T-helper 2 cell treated with Interferon-gamma antibody and Interleukin-4, amounts not matched to agents 100 ng/mL and 5 ng/mL, for 36 hours (primary cell): ENCODE data around the gene DNAJC2. TPM values are rescaled to one million over a fixed set of nuclear protein-coding genes. Genes with fewer than 3 reads are reported as not detected.
"Not testable (repeated sequence)": the region's sequence is repeated elsewhere in the genome, so short reads cannot be mapped to it uniquely, and the experiment has no call there.

Source experiments
- intact Hi-C: fragments of 100-400 bp; cut with micrococcal nuclease; formaldehyde crosslinking; loops from one replicate; pipeline ENCODE4 v1.15.1; 2023
- total RNA-seq: library from RNA; stranded (reverse); gene quantifications from 2 replicates; pipeline ENCODE4 v1.2.3, GENCODE V29; 2022

DNAJC2 gene
- total RNA-seq, 1 donor from 2014 or later = 35.4 TPM

DNA sequence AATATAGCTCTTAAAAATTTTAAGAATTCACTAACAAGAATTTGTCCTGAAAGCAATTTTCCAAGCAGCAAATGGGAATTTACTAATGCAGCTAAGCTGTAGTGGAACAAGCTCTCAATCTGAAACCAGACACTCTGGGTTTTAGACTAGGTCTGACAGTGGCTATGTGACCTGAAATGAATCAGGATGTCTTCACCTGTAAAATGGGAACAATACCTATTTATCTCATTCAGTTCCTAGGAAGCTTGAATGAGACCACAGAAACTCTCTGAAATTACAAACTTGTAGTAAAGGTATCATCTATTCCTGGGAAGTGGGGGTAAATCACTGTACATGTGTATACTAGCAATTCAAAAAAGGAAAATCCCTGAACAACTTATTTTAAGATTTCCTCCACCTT is 1.2 kb downstream of the DNAJC2 start:
- intact Hi-C loops = no loop called here

GRCh38 chr7:103341466-103341865 is 3.1 kb downstream of the DNAJC2 start:
- intact Hi-C loops = no loop called here

DNA sequence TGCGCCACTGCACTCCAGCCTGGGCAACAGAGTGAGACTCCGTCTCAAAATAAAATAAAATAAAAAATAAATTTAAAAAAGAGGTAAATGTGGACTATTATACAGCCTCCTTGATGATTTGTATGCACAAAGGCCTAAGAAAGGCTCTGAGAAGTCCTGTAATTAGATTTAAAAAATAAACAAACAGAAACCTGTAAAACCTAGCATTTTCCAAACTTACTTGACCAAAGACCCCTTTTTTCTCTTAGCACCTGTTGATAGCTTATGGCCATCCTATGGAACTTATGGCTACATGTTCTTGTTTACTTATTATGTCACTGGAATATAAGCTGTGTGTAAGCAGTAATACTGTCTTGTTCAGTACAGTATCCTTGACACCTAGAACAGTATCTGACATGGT is 5.7 kb downstream of the DNAJC2 start:
- intact Hi-C loops = no loop called here

DNA sequence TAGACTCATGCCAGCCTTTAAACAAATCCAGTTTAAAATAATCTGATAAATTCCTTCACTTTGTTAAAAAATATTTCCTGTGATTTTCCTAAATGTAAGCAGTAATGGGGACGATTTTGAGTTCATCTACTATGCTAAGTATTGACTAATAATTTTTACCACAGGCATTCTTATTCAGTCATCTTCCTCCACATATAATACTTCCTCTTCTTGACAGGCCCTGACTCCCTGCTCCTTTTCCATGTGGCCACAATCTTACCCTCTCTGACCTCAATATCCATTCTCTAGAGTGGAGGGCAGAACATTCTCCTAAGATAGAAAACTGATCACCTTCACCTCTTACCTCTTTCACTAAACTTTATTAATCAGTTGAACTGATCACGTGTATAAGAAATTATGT is 7.8 kb downstream of the DNAJC2 start:
- intact Hi-C loops = no loop called here

DNA sequence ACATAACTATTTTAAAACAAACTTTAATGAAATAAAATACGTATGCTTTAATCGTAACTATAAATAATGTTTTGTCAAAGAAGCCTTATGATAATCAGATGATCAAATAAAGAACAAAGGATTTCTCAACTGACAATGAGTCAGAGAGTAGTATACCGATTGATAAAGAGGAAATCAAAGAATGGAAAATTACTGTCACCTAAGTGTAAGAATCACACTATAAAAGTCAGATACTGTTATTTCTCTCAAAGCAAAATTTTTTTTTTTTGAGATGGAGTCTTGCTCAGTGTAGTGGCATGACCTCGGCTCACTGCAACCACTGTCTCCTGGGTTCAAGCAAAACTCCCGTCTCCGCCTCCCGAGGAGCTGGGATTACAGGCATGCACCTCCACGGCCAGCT is 18.8 kb downstream of the DNAJC2 start:
- intact Hi-C loops = no loop called here

DNA sequence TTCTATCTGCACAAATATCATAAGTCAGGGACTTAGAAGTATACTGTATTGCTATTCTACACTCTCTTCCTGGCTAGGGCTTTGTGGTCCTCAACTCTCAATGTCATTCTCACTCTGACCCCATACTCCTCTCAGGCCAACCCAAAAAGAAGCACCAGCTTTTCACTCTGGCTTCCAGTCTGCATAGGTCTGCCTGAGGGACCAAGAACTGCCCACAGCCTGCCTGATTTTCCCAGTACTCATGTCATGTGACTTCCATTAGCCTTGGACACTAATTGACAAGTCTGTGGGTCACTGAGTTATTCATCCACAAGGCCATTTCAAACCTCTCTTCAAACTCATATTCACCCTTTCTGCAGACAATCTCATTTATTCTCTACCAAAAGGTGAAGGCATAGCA is 27.6 kb downstream of the DNAJC2 start:
- intact Hi-C loops = no loop called here

GRCh38 chr7:103316380-103316941 is 28.1 kb downstream of the DNAJC2 start:
- intact Hi-C loops = no loop called here

GRCh38 chr7:103314852-103315251 is 29.7 kb downstream of the DNAJC2 start:
- intact Hi-C loops = no loop called here

DNA sequence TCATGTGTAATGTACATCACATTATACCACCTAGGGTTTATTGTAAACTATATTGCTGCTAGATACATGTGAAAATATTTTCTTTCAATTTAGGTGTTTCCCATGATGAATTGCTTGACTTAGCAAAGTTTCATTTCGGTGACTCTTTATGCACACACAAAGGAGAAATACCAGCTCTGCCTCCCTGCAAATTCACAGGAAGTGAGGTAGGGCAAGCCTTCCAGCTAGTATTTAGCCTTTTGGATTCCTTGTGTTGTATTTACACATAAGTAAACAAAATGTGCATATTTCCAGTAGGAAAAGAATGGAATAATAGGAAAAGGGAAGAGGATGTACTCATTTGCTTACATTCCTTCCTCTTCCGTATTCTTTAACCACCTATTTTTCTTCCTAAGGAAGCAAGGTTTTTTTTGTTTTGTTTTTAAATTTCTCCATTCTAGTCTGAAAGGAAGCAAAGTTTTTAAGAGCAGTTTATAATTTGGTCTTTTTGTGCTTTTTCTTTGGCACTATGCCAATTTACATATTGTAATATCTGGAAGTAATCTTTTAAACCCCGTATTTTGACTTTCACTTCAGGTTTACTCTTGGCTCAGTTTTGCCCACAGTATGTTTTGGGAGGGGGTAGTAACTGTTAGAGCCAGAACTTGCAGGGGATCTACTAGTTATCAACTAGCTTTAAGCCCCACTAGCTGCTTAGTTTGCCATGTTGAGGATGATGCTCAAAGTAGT is 36.9 kb downstream of the DNAJC2 start:
- intact Hi-C loops = no loop called here

DNA sequence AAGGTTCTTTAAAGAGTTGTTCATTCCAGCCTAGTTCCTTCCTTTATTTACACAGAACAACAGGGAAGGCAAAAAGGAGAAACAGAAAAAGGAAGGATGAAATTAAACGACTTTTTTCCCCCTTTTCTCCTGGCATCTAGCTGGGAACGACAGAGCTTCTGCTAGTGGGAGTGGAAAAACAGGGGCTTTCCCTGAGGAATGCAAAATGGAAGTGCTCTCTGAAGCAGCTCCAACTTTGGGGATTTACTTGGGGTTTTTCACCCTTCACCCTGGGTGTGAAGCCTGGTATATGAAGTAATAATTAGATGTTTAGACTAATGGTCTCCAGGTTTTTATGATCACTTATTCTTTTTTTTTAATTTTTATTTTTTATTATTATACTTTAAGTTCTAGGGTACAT is 43.1 kb downstream of the DNAJC2 start:
- intact Hi-C loops = no loop called here

- intact Hi-C loops = loop anchor here (5.0 to 10.0 kb wide), 3 partner anchors 152 to 858 kb away; partner anchors contain the start of genes ARMC10, FBXL13 and NAPEPLD
These were observed 44.9 kb downstream of the DNAJC2 start for GRCh38 chr7:103299660-103300059.

DNA sequence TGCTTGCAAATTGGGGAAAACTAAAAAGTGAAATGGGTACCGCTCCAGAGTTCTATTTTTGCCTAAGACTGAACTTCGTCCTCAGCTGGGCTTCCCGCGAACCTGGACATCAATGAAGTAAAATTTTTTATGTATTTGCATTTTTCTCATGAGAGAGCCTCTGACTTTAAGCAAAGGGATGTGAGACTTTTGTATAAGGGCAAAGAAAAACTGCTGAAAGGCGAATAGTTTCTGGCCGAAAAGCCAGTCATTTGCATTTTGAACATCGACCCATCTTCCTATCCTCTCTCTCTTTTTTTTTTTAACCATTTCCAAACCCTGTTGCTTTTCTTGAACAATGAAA is 46.8 kb downstream of the DNAJC2 start:
- intact Hi-C loops = loop anchor here (1.0 to 10.0 kb wide), 6 partner anchors 18 to 859 kb away; partner anchors contain the start of genes ARMC10, DNAJC2, FBXL13 and NAPEPLD

DNA sequence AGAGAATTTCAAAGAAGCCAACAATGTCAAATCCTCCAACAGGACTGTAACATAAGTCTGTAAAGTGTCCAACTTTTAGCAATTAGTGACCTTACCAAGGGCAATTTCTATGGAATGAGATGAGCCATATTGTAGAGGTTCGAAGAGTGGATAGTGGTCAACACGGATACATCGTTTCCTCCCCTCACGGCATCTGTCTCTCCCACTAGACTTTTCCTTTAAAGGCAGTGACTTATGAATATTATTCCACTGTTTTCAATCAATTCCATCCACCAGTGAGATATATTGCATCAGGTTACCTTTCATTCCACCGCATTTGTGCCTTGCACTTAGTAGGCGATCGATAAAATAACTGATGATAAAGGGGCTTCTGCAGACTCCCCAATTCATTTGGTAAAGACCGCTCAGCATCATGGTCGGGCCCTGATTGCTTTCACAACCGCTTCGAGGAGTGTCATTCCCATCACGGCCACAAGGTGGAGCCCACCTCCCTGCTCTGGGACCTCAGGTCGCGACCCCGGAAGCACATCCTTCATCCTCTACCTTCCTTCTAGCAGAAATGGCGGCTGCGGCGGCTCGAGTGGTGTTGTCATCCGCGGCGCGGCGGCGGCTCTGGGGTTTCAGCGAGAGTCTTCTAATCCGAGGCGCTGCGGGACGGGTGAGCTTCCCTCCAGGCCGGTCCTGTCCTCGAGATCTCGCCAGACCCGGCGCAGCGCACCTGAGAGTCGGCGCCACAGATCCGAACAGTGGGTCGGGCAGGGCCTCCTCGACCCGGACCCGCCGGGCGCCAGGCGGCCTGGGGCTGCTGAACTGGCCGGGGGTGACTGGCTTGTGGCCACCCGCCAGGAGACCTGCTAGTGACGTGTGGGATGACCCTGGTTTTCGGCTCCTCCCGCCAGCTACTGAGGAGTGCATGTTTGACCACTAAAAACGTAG is 47.4 kb downstream of the DNAJC2 start, which contains the start of gene PMPCB:
Gene PMPCB (plus strand): TSS at position 535 of the 936 bp plus-strand sequence. CDS start 25 bp downstream, at position 560.
- intact Hi-C loops = loop anchor here (1.0 to 10.0 kb wide), 6 partner anchors 17 to 860 kb away; partner anchors contain the start of genes ARMC10, DNAJC2, FBXL13 and NAPEPLD

DNA sequence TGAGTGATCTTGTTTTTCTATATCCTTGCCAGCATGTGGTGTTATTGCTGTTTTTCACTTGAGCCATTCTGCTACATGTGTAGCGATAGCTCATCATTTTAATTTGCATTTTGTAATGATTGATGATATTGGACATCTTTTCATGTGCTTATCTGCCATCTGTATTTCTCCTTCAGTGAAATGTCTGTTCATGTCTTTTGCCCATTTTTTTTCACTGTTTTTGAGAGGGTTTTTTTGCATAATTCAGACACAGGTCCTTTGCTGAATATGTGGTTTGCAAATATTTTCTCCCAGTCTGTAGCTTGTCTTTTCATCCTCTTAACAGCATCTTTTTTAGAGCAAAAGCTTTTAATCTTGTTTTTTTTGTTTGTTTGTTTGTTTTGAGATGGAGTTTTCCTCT is 51.0 kb downstream of the DNAJC2 start:
- intact Hi-C loops = loop anchor here (10.0 kb wide), 1 partner anchor 219 kb away; the partner anchor contains the start of genes ARMC10 and FBXL13

GRCh38 chr7:103292122-103292521 is 52.4 kb downstream of the DNAJC2 start:
- intact Hi-C loops = loop anchor here (10.0 kb wide), 1 partner anchor 217 kb away; the partner anchor contains the start of genes ARMC10 and FBXL13

DNA sequence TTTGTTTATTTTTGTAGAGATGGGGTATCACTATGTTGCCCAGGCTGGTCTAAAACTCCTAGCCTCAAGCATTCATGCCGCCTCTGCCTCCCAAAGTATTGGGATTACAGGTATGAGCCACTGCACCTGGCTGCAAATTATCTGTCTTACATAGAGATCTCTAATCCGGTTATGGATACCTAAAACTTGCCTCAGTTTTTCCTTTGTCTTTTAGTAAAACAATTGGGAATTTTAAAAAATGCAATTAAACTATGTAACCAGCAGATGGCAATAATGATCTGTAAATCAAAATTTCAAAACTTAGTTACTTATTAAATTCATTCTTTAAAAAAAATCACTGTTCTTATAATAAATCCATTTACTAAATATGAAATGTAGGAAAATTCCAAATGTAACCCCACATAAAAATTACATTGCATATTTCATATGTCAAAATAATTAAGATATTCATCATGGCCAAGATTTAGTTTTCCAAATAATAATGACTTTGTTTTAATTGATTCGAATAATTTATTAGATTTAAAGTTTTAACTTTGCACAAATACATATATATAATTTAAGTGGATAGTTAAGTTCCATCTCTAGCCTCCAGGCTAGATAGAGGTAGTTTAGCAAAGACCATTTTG is 61.7 kb downstream of the DNAJC2 start:
- intact Hi-C loops = loop anchor here (5.0 kb wide), 1 partner anchor 136 kb away; the partner anchor contains the start of gene NAPEPLD

- intact Hi-C loops = loop anchor here (1.0 to 5.0 kb wide), 2 partner anchors 17 to 133 kb away; partner anchors contain the start of genes NAPEPLD and PMPCB
These were observed 63.8 kb downstream of the DNAJC2 start for GRCh38 chr7:103280803-103281155.

GRCh38 chr7:103279963-103280802 is 64.4 kb downstream of the DNAJC2 start:
- intact Hi-C loops = loop anchor here (1.0 to 5.0 kb wide), 2 partner anchors 17 to 133 kb away; partner anchors contain the start of genes NAPEPLD and PMPCB

GRCh38 chr7:103279636-103279962 is 65.0 kb downstream of the DNAJC2 start:
- intact Hi-C loops = not testable (repeated sequence)

DNA sequence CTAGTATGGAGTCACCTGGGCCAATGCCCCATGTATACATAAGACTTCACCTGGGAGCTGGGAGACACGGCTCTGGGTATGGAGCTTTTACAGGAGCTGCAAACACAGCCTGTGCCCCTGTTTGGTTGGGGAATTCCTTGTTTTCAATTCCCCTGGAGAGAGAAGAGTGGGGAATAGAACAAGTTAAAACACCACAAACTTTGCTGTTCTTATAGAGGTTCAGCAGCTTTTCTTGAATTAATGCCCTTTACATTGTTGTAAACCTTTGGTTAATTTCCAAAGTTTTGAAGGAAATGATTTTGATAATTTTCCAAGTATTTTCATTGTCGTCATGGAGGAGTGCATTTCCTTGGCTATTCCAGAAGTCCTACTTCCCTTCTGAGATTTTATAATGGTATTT is 66.4 kb downstream of the DNAJC2 start:
- intact Hi-C loops = not testable (repeated sequence)
